Measurements from ENCODE around the gene ENDOU. TPM values are rescaled to one million over a fixed set of nuclear protein-coding genes. Genes with fewer than 3 reads are reported as not detected.
A peak's percentile ranks its signal among the peaks of the same experiment; 100 is the strongest.

ENDOU gene
- total RNA-seq, 1 donor from 2014 or later: not detected

DNA sequence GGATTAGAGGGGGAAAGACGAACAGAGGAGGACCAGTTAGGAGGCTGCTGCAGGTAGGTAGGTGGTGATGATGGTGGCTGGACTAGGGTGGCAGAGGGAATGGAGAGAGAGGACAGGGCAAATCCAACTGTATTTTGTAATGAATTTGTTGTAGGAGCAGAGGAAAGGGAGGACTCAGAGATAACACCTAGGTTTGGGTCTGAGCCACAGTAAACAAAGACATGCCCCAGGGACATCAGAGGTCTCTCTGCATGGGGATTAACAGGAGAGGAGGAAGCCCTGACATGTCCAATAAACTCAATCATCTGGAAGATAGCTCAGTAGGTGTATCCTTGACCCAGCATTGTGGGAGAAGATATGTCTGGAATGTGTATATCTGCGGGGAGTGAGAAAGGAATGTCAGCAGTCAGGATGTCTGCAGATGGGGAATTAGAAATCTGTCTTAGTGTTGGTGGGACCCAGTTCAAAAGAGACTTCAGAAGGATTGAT, 43.1 kb upstream of the ENDOU start:
- Mint-ChIP-seq H3K27ac (ENCODE audit: unreplicated experiment) (no peak overlapping the region), H3K36me3 (ENCODE audit: low read depth) (no peaks in the 10 kb centered on the region), H3K4me1 (ENCODE audit: low read depth) (peaks cover 21% of the 10 kb centered on the region), H3K9me3 (ENCODE audit: low read depth) (no peaks in the 10 kb centered on the region), H3K4me3 (ENCODE audit: unreplicated experiment) (no peak overlapping the region), H3K27me3 (ENCODE audit: low read depth) (no peaks in the 10 kb centered on the region)
- TF ChIP-seq CTCF (IDR thresholded peaks at IDR 0.05): no peak
- no peak for DNase-seq (ENCODE audit: low spot score)

- no peak overlapping the region for H3K4me3 Mint-ChIP-seq (ENCODE audit: unreplicated experiment)
- peak; percentile 80 for TF ChIP-seq CTCF (IDR thresholded peaks at IDR 0.05)
- no peak overlapping the region for H3K27ac Mint-ChIP-seq (ENCODE audit: unreplicated experiment)
- H3K27me3 Mint-ChIP-seq (ENCODE audit: low read depth): no peaks in the 10 kb centered on the region
- no peaks in the 10 kb centered on the region for H3K36me3 Mint-ChIP-seq (ENCODE audit: low read depth)
- no peaks in the 10 kb centered on the region for H3K9me3 Mint-ChIP-seq (ENCODE audit: low read depth)
- no peak for DNase-seq (ENCODE audit: low spot score)
- H3K4me1 Mint-ChIP-seq (ENCODE audit: low read depth): peaks cover 18% of the 10 kb centered on the region
Observed at GRCh38 chr12:47767216-47767724, 42.0 kb upstream of the ENDOU start.

GRCh38 chr12:47766502-47767215, 41.4 kb upstream of the ENDOU start:
- Mint-ChIP-seq H3K4me1 (ENCODE audit: low read depth) (peaks cover 18% of the 10 kb centered on the region), H3K27ac (ENCODE audit: unreplicated experiment) (no peak overlapping the region), H3K27me3 (ENCODE audit: low read depth) (no peaks in the 10 kb centered on the region), H3K4me3 (ENCODE audit: unreplicated experiment) (no peak overlapping the region), H3K9me3 (ENCODE audit: low read depth) (no peaks in the 10 kb centered on the region), H3K36me3 (ENCODE audit: low read depth) (no peaks in the 10 kb centered on the region)
- no peak for TF ChIP-seq CTCF (IDR thresholded peaks at IDR 0.05)
- DNase-seq (ENCODE audit: low spot score): no peak

GRCh38 chr12:47763481-47764346, 38.4 kb upstream of the ENDOU start:
- H3K27ac Mint-ChIP-seq (ENCODE audit: unreplicated experiment): no peak overlapping the region
- peaks cover 21% of the 10 kb centered on the region for H3K4me1 Mint-ChIP-seq (ENCODE audit: low read depth)
- no peaks in the 10 kb centered on the region for H3K36me3 Mint-ChIP-seq (ENCODE audit: low read depth)
- no peak for TF ChIP-seq CTCF (IDR thresholded peaks at IDR 0.05)
- H3K9me3 Mint-ChIP-seq (ENCODE audit: low read depth): no peaks in the 10 kb centered on the region
- H3K27me3 Mint-ChIP-seq (ENCODE audit: low read depth): no peaks in the 10 kb centered on the region
- DNase-seq (ENCODE audit: low spot score): no peak
- no peak overlapping the region for H3K4me3 Mint-ChIP-seq (ENCODE audit: unreplicated experiment)

DNA sequence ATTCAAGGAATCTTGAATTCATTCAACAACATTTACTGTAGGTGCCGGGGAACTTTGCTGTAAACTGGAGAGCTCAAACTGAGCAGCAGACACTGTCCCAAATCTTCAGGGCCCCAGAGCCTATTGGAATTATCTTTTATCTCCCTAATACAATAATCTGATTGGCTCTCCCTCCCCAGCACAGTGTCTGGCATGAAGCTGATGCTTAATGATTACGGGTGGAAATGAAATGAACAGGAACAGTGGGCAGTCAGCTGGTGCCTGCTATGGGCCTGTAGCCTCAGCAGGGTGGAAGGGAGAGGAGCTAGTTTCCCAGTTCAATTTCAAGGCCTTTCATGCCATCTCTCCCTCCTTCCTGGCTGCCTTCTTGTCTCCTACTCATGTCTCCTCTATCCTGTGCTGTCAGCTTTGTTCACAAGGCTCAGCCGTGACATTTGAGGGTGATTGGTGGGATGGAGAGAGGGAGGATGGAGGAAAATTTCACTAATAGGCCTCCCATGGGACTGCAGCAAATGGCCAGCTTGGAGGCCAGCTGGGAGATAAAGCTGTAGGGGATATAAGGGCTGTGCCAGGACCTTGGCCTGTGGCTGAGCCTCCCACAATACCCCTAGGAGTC, 37.7 kb upstream of the ENDOU start:
- no peak overlapping the region for H3K27ac Mint-ChIP-seq (ENCODE audit: unreplicated experiment)
- no peak for TF ChIP-seq CTCF (IDR thresholded peaks at IDR 0.05)
- no peak for DNase-seq (ENCODE audit: low spot score)
- H3K9me3 Mint-ChIP-seq (ENCODE audit: low read depth): no peaks in the 10 kb centered on the region
- no peaks in the 10 kb centered on the region for H3K36me3 Mint-ChIP-seq (ENCODE audit: low read depth)
- no peak overlapping the region for H3K4me3 Mint-ChIP-seq (ENCODE audit: unreplicated experiment)
- H3K27me3 Mint-ChIP-seq (ENCODE audit: low read depth): no peaks in the 10 kb centered on the region
- H3K4me1 Mint-ChIP-seq (ENCODE audit: low read depth): peaks cover 27% of the 10 kb centered on the region
